Measurements from ENCODE around the gene SMAD1. TPM values are rescaled to one million over a fixed set of nuclear protein-coding genes. Genes with fewer than 3 reads are reported as not detected.
A peak's percentile ranks its signal among the peaks of the same experiment; 100 is the strongest.

The SMAD1 gene
- total RNA-seq, 1 experiment from 2014 or later = 23.0 TPM

- H3K9me3 ChIP-seq (ENCODE audit: control insufficient read depth in 1 of 2, insufficient read depth in 1 of 2, low read depth in 1 of 2, low read length in 2 of 2) = no peaks in the 10 kb centered on the region
- no TSS peak for BruUV-seq (replicated peaks)
- ChIA-PET CTCF (interaction anchor here (0.7 to 2.4 kb wide), 7 partner anchors 12 to 341 kb away, joined by 3 to 22 read pairs (median 4); no protein-coding TSS in a partner anchor), POLR2A (no interaction called here), RAD21 (ENCODE audit: low non-redundant PET in 1 of 2, low total read pairs in 2 of 2, uncharacterized antibody in 2 of 2, unreplicated experiment in 2 of 2) (interaction anchor here in 1 of 2 experiments (0.8 to 1.2 kb wide), 2 partner anchors 78 to 324 kb away, joined by 3 to 4 read pairs; no protein-coding TSS in a partner anchor)
- H3K4me1 ChIP-seq (ENCODE audit: control insufficient read depth in 1 of 2, insufficient read depth in 2 of 2, low read length in 2 of 2) = peaks cover 0 to 6% of the 10 kb centered on the region in 2 experiments; a peak in 1 of 4 replicates
- intact Hi-C loops (cut with micrococcal nuclease) = loop anchor here (1.0 kb wide), 1 partner anchor 323 kb away; no protein-coding TSS in a partner anchor
- H2AFZ ChIP-seq (ENCODE audit: low read depth, low read length, poor library complexity, severe bottlenecking) = no peak overlapping the region
- no peaks in the 10 kb centered on the region for H3K36me3 ChIP-seq (ENCODE audit: control insufficient read depth in 1 of 2, insufficient read depth in 2 of 2, low read length in 2 of 2)
- no peaks in the 10 kb centered on the region for H4K20me1 ChIP-seq (ENCODE audit: insufficient read depth)
- H3K4me3 ChIP-seq (replicated peaks in 1 of 2; ENCODE audit: low read depth in 1 of 2, low read length in 2 of 2) = no peak overlapping the region
- H3K27ac ChIP-seq (ENCODE audit: low read depth, low read length) = no peak overlapping the region
- DNase-seq (ENCODE audit: low read depth, low spot score) = peak; percentile 42
- H3K79me2 ChIP-seq (ENCODE audit: insufficient read depth, low read length) = no peaks in the 10 kb centered on the region
- TF ChIP-seq RAD21 (IDR thresholded peaks at IDR 0.05; ENCODE audit: low read depth) = peak; percentile 76
- no peak for TF ChIP-seq ZNF274 (IDR thresholded peaks at IDR 0.05; ENCODE audit: low read depth, low read length)
- TF ChIP-seq FOSL1 (IDR thresholded peaks at IDR 0.05; ENCODE audit: low read depth) = peak; percentile 30; the same call in 1 of the 2 replicates
- peak; percentile 96 to 98 (median 96) for TF ChIP-seq CTCF (IDR thresholded peaks at IDR 0.05 in 2 of 3, conservative IDR thresholded peaks at IDR 0.05 in 1 of 3; ENCODE audit: borderline replicate concordance in 1 of 3, insufficient read depth in 1 of 3, low read depth in 2 of 3, low read length in 2 of 3)
- no peak overlapping the region for H3K4me2 ChIP-seq (ENCODE audit: low read length)
- no peaks in the 10 kb centered on the region for H3K27me3 ChIP-seq (ENCODE audit: insufficient read depth, low read length)
- H3K9me2 ChIP-seq (ENCODE audit: insufficient read depth) = no peaks in the 10 kb centered on the region
- ATAC-seq = peak; percentile 91
- no peak overlapping the region for H3K9ac ChIP-seq (ENCODE audit: low read length)
These were observed 76.1 kb downstream of the SMAD1 start for GRCh38 chr4:145557720-145558119.

GRCh38 chr4:145563293-145563985, 81.8 kb downstream of the SMAD1 start:
- Histone ChIP-seq H3K4me2 (ENCODE audit: low read length) (no peak overlapping the region), H3K4me1 (ENCODE audit: control insufficient read depth in 1 of 2, insufficient read depth in 2 of 2, low read length in 2 of 2) (no peaks in the 10 kb centered on the region), H3K9me3 (ENCODE audit: control insufficient read depth in 1 of 2, insufficient read depth in 1 of 2, low read depth in 1 of 2, low read length in 2 of 2) (no peaks in the 10 kb centered on the region), H4K20me1 (ENCODE audit: insufficient read depth) (no peaks in the 10 kb centered on the region), H3K36me3 (ENCODE audit: control insufficient read depth in 1 of 2, insufficient read depth in 2 of 2, low read length in 2 of 2) (no peaks in the 10 kb centered on the region), H3K79me2 (ENCODE audit: insufficient read depth, low read length) (no peaks in the 10 kb centered on the region), H3K4me3 (replicated peaks in 1 of 2; ENCODE audit: low read depth in 1 of 2, low read length in 2 of 2) (no peak overlapping the region), H3K27me3 (ENCODE audit: insufficient read depth, low read length) (no peaks in the 10 kb centered on the region), H2AFZ (ENCODE audit: low read depth, low read length, poor library complexity, severe bottlenecking) (no peak overlapping the region), H3K9ac (ENCODE audit: low read length) (no peak overlapping the region), H3K27ac (ENCODE audit: low read depth, low read length) (no peak overlapping the region), H3K9me2 (ENCODE audit: insufficient read depth) (no peaks in the 10 kb centered on the region)
- TF ChIP-seq RAD21 (IDR thresholded peaks at IDR 0.05; ENCODE audit: low read depth) = no peak
- no peak for TF ChIP-seq YY1 (IDR thresholded peaks at IDR 0.05; ENCODE audit: extremely low read depth, insufficient replicate concordance, low read depth, low read length)
- TF ChIP-seq SP1 (IDR thresholded peaks at IDR 0.05; ENCODE audit: low read depth) = no peak
- TF ChIP-seq ZBTB33 (IDR thresholded peaks at IDR 0.05; ENCODE audit: extremely low read depth, insufficient replicate concordance, low read length) = no peak
- POLR2A ChIA-PET = no interaction called here
- CTCF ChIA-PET = no interaction called here
- no TSS peak for BruUV-seq (replicated peaks)
- no peak for ATAC-seq
- RAD21 ChIA-PET (ENCODE audit: low non-redundant PET in 1 of 2, low total read pairs in 2 of 2, uncharacterized antibody in 2 of 2, unreplicated experiment in 2 of 2) = no interaction called here
- intact Hi-C loops (cut with micrococcal nuclease) = no loop called here
- no peak for DNase-seq (ENCODE audit: low read depth, low spot score)

Measured in HCT116 (cell line).